Neuron (in vitro differentiated cells): Measurements from ENCODE around the gene OR2T10.
"Not testable (repeated sequence)": the region's sequence is repeated elsewhere in the genome, so short reads cannot be mapped to it uniquely, and the experiment has no call there.

Experiments
- H2AFZ ChIP-seq: one replicate; pipeline ENCODE4 v1.6.1; 2013; ENCODE audit warnings: low read depth, mild to moderate bottlenecking, inconsistent platforms, low read length, moderate library complexity
- H3K27me3 ChIP-seq: one replicate; pipeline ENCODE4 v1.6.1; 2013; ENCODE audit warnings: low read length; ENCODE audit not compliant: insufficient read depth
- H3K36me3 ChIP-seq: one replicate; pipeline ENCODE4 v1.6.1; 2013; ENCODE audit warnings: low read length; ENCODE audit not compliant: insufficient read depth
- H3K4me1 ChIP-seq: one replicate; pipeline ENCODE4 v1.6.1; 2013; ENCODE audit warnings: low read length; ENCODE audit not compliant: insufficient read depth
- H3K4me3 ChIP-seq: 2 replicates; pipeline ENCODE4 v1.5.1; 2013; ENCODE audit warnings: mild to moderate bottlenecking, low read length, moderate library complexity
- H3K9me3 ChIP-seq: one replicate; pipeline ENCODE4 v1.6.1; 2013; ENCODE audit warnings: low read length

OR2T10 gene

GRCh38 chr1:248576260-248576980, 21.1 kb downstream of the OR2T10 start:
- no peak overlapping the region for H3K4me3 ChIP-seq
- H3K27me3 ChIP-seq = no peaks in the 10 kb centered on the region
- no peaks in the 10 kb centered on the region for H3K36me3 ChIP-seq
- no peak overlapping the region for H2AFZ ChIP-seq
- H3K9me3 ChIP-seq = no peaks in the 10 kb centered on the region
- no peaks in the 10 kb centered on the region for H3K4me1 ChIP-seq

- not testable (repeated sequence) for H3K9me3 ChIP-seq, H3K36me3 ChIP-seq, H3K4me1 ChIP-seq, H3K27me3 ChIP-seq, H3K4me3 ChIP-seq, H2AFZ ChIP-seq
Measured at GRCh38 chr1:248574657-248575056, 22.8 kb downstream of the OR2T10 start, which contains the start of gene OR2T34. Gene OR2T34, minus strand, starts transcription at chr1:248574757. Its CDS starts 0 bp downstream, at chr1:248574757.

GRCh38 chr1:248573856-248574255, 23.6 kb downstream of the OR2T10 start:
- not testable (repeated sequence) for H3K4me1 ChIP-seq, H3K36me3 ChIP-seq, H2AFZ ChIP-seq, H3K4me3 ChIP-seq, H3K27me3 ChIP-seq, H3K9me3 ChIP-seq

GRCh38 chr1:248572049-248572448, 25.5 kb downstream of the OR2T10 start:
- H3K9me3 ChIP-seq, H3K4me1 ChIP-seq, H3K27me3 ChIP-seq, H2AFZ ChIP-seq, H3K4me3 ChIP-seq, H3K36me3 ChIP-seq: not testable (repeated sequence)

GRCh38 chr1:248570811-248571210, 26.7 kb downstream of the OR2T10 start:
- not testable (repeated sequence) for H3K36me3 ChIP-seq, H3K4me1 ChIP-seq, H3K4me3 ChIP-seq, H3K9me3 ChIP-seq, H3K27me3 ChIP-seq, H2AFZ ChIP-seq

- not testable (repeated sequence) for H3K9me3 ChIP-seq, H3K4me3 ChIP-seq, H3K4me1 ChIP-seq, H2AFZ ChIP-seq, H3K27me3 ChIP-seq, H3K36me3 ChIP-seq
Measured at GRCh38 chr1:248569049-248569448, 28.5 kb downstream of the OR2T10 start.

GRCh38 chr1:248565530-248566373, 31.7 kb downstream of the OR2T10 start:
- not testable (repeated sequence) for H3K27me3 ChIP-seq, H3K9me3 ChIP-seq, H3K4me3 ChIP-seq, H3K36me3 ChIP-seq, H3K4me1 ChIP-seq, H2AFZ ChIP-seq

- not testable (repeated sequence) for H3K4me3 ChIP-seq, H3K9me3 ChIP-seq, H3K27me3 ChIP-seq, H3K4me1 ChIP-seq, H2AFZ ChIP-seq, H3K36me3 ChIP-seq
Measured at GRCh38 chr1:248562672-248563071, 34.8 kb downstream of the OR2T10 start, which contains the start of gene OR2T29. Gene OR2T29, minus strand, starts transcription at chr1:248562772. Its CDS starts 3,281 bp downstream, at chr1:248559491.

- not testable (repeated sequence) for H3K4me1 ChIP-seq, H3K27me3 ChIP-seq, H3K4me3 ChIP-seq, H3K36me3 ChIP-seq, H2AFZ ChIP-seq, H3K9me3 ChIP-seq
Measured at GRCh38 chr1:248551027-248551426, 46.5 kb downstream of the OR2T10 start.

GRCh38 chr1:248547383-248547782, 50.1 kb downstream of the OR2T10 start:
- H3K4me3 ChIP-seq, H3K9me3 ChIP-seq, H3K4me1 ChIP-seq, H3K36me3 ChIP-seq, H2AFZ ChIP-seq, H3K27me3 ChIP-seq: not testable (repeated sequence)
